Measurements from ENCODE around the gene STAT3. TPM values are rescaled to one million over a fixed set of nuclear protein-coding genes. Genes with fewer than 3 reads are reported as not detected.

The STAT3 gene
- total and polyA plus RNA-seq, 2 of the 13 experiments (the other 11 are each of a cell fraction or from before 2014, with no cell fraction given): 61.8 to 62.4 TPM

DNA sequence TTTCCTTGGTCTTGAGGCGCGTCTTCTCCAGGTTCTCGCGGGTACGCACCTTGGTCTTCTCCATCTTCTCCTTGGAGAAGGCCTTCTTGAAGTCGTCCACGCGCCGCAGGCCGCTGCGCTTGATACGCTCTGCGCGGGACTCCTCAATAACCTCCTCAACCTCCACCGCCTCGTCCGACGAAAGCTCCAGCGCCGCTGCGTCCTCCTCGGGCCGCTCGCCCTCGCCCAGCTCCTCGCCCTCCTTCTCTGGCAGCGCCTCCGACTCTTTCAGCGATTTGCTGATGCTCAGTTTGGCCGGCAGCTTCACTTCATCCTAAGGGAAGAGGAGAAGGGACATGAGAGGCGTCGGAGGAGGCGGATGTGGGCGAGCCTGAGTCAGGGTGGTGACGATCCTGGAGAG, 16.8 kb upstream of the STAT3 start (continued):
- TF ChIP-seq, protein P1, sequence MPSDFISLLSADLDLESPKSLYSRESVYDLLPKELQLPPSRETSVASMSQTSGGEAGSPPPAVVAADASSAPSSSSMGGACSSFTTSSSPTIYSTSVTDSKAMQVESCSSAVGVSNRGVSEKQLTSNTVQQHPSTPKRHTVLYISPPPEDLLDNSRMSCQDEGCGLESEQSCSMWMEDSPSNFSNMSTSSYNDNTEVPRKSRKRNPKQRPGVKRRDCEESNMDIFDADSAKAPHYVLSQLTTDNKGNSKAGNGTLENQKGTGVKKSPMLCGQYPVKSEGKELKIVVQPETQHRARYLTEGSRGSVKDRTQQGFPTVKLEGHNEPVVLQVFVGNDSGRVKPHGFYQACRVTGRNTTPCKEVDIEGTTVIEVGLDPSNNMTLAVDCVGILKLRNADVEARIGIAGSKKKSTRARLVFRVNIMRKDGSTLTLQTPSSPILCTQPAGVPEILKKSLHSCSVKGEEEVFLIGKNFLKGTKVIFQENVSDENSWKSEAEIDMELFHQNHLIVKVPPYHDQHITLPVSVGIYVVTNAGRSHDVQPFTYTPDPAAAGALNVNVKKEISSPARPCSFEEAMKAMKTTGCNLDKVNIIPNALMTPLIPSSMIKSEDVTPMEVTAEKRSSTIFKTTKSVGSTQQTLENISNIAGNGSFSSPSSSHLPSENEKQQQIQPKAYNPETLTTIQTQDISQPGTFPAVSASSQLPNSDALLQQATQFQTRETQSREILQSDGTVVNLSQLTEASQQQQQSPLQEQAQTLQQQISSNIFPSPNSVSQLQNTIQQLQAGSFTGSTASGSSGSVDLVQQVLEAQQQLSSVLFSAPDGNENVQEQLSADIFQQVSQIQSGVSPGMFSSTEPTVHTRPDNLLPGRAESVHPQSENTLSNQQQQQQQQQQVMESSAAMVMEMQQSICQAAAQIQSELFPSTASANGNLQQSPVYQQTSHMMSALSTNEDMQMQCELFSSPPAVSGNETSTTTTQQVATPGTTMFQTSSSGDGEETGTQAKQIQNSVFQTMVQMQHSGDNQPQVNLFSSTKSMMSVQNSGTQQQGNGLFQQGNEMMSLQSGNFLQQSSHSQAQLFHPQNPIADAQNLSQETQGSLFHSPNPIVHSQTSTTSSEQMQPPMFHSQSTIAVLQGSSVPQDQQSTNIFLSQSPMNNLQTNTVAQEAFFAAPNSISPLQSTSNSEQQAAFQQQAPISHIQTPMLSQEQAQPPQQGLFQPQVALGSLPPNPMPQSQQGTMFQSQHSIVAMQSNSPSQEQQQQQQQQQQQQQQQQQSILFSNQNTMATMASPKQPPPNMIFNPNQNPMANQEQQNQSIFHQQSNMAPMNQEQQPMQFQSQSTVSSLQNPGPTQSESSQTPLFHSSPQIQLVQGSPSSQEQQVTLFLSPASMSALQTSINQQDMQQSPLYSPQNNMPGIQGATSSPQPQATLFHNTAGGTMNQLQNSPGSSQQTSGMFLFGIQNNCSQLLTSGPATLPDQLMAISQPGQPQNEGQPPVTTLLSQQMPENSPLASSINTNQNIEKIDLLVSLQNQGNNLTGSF (CRISPR knock-in tag; IDR thresholded peaks at IDR 0.05): no peak

DNA sequence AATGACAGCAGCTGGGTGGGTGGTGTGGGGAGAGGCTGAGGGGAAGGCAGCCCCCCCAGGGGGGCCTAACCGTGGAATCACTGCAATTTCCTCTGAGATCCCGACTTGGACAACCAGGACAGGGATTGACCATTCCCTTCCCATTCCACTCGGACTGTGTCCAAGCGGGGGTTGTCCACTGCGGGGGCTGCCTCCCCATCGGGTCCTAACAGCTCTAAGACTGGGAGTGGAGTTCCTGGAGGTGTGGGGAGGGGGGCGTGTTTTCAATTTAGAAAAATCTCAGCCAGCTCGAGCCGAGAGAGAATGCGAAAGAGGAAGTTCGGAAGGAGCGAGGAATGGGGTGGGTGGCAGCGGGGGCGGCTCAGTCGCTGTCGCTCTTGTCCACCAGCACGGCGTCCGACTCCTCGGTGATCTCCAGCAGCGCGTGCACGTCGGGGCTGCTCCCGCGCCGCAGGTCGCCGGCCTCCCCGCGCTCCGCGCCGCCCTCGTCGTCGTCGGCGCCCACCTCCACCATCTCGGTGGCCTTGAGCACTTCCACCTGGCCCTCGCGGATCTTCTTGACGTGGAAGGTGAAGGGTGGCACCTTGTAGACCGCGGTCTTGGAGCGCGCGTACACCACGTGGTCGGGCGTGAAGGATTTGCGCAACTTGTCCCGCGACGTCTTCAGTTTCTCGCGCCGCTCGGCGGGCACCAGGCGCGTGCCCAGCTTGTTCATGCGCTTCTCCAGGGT, 16.2 kb upstream of the STAT3 start:
- ChIA-PET CTCF (ENCODE audit: low intra/inter-chr PET ratio, low total read pairs) (interaction anchor here (6.6 kb wide), 1 partner anchor 81 kb away, joined by 163 read pairs; no protein-coding TSS in a partner anchor), POLR2A (no interaction called here)
- DNase-seq (ENCODE audit: low spot score) (no peak), ATAC-seq (no peak), FAIRE-seq (no peak)
- H3K36me3 ChIP-seq (replicated peaks in 1 of 2; ENCODE audit: control insufficient read depth in 1 of 2, insufficient read depth in 2 of 2, low read length in 2 of 2): peaks cover 4 to 13% of the 10 kb centered on the region in 2 experiments
- BruUV-seq (replicated peaks): no TSS peak
- peaks cover 19% of the 10 kb centered on the region for H3K4me1 ChIP-seq (ENCODE audit: insufficient read depth, low read length)
- 97% methylated on average over 63 of the region's 63 CpGs for WGBS (ENCODE audit: low lambda C conversion rate)
- in situ Hi-C loops (cut with HindIII; ENCODE audit: extremely low pct_ligation_motif_present, low pct_unique_long_range_greater_than_20kb) (loop anchor here (5.0 kb wide), 1 partner anchor 82 kb away; no protein-coding TSS in a partner anchor), intact Hi-C loops (cut with micrococcal nuclease; ENCODE audit: unreplicated experiment) (no loop called here)
- H2AFZ ChIP-seq (ENCODE audit: low read length): no peak overlapping the region
- H3K27me3 ChIP-seq (ENCODE audit: control insufficient read depth in 1 of 2, insufficient read depth in 2 of 2, low read length in 2 of 2): no peaks in the 10 kb centered on the region
- no peak overlapping the region for H3K4me2 ChIP-seq (ENCODE audit: low read depth, low read length)
- no peak overlapping the region for H3K27ac ChIP-seq (ENCODE audit: extremely low read length, insufficient read depth, low read length)
- no peaks in the 10 kb centered on the region for H3K9me3 ChIP-seq (ENCODE audit: low read length)
- H3K9ac ChIP-seq (ENCODE audit: insufficient read depth, low read depth, low read length): no peak overlapping the region
- H4K20me1 ChIP-seq (ENCODE audit: insufficient read depth, low read length): no peaks in the 10 kb centered on the region
- no peak for TF ChIP-seq ZIK1 (CRISPR knock-in tag; IDR thresholded peaks at IDR 0.05; ENCODE audit: borderline replicate concordance, low read depth)
- TF ChIP-seq, protein P2, sequence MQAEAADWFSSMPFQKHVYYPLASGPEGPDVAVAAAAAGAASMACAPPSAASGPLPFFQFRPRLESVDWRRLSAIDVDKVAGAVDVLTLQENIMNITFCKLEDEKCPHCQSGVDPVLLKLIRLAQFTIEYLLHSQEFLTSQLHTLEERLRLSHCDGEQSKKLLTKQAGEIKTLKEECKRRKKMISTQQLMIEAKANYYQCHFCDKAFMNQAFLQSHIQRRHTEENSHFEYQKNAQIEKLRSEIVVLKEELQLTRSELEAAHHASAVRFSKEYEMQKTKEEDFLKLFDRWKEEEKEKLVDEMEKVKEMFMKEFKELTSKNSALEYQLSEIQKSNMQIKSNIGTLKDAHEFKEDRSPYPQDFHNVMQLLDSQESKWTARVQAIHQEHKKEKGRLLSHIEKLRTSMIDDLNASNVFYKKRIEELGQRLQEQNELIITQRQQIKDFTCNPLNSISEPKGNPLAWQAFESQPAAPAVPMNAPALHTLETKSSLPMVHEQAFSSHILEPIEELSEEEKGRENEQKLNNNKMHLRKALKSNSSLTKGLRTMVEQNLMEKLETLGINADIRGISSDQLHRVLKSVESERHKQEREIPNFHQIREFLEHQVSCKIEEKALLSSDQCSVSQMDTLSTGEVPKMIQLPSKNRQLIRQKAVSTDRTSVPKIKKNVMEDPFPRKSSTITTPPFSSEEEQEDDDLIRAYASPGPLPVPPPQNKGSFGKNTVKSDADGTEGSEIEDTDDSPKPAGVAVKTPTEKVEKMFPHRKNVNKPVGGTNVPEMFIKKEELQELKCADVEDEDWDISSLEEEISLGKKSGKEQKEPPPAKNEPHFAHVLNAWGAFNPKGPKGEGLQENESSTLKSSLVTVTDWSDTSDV (CRISPR knock-in tag; IDR thresholded peaks at IDR 0.05): no peak
- no peak for TF ChIP-seq MBD4 (IDR thresholded peaks at IDR 0.05; ENCODE audit: borderline replicate concordance, low read length)
- no peak for TF ChIP-seq SMAD3 (CRISPR knock-in tag; IDR thresholded peaks at IDR 0.05)
- TF ChIP-seq, protein P3, sequence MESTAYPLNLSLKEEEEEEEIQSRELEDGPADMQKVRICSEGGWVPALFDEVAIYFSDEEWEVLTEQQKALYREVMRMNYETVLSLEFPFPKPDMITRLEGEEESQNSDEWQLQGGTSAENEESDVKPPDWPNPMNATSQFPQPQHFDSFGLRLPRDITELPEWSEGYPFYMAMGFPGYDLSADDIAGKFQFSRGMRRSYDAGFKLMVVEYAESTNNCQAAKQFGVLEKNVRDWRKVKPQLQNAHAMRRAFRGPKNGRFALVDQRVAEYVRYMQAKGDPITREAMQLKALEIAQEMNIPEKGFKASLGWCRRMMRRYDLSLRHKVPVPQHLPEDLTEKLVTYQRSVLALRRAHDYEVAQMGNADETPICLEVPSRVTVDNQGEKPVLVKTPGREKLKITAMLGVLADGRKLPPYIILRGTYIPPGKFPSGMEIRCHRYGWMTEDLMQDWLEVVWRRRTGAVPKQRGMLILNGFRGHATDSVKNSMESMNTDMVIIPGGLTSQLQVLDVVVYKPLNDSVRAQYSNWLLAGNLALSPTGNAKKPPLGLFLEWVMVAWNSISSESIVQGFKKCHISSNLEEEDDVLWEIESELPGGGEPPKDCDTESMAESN (CRISPR knock-in tag; conservative IDR thresholded peaks at IDR 0.05): no peak
- TF ChIP-seq ZNF713 (CRISPR knock-in tag; IDR thresholded peaks at IDR 0.05): no peak
- TF ChIP-seq ZMYM4 (CRISPR knock-in tag; IDR thresholded peaks at IDR 0.05): no peak
- no peaks in the 10 kb centered on the region for H3K79me2 ChIP-seq (ENCODE audit: insufficient read depth, low read length)
- H3K4me3 ChIP-seq (replicated peaks in 1 of 3; ENCODE audit: insufficient read depth in 1 of 3, low read depth in 2 of 3, low read length in 3 of 3): no peak overlapping the region
